Measurements from ENCODE around the gene EXOC6B.

DNA sequence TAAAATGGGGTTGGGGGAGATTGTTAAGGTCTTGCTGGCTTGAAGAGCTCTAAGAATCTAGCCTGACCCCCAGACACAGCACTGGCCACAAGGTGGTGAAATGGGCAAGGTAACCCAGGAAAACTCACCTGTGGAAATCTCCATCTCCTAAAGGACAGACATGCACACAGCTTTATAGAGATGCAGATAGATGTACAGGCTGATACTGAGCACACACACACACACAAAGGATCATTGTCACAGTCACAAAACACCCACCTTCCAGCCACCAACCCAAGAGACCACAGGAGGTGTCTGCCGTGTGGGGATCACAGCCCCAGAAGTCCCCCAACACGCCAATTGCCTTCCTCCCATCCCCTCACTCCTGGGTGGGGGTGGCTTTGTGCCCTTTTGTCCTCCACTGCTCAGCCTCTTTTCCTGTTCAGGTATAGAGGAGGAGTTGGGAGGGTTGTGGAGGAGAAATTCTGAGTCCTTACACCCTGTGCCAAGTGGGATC lies 674.9 kb downstream of the EXOC6B start:
- TF ChIP-seq, protein P1, sequence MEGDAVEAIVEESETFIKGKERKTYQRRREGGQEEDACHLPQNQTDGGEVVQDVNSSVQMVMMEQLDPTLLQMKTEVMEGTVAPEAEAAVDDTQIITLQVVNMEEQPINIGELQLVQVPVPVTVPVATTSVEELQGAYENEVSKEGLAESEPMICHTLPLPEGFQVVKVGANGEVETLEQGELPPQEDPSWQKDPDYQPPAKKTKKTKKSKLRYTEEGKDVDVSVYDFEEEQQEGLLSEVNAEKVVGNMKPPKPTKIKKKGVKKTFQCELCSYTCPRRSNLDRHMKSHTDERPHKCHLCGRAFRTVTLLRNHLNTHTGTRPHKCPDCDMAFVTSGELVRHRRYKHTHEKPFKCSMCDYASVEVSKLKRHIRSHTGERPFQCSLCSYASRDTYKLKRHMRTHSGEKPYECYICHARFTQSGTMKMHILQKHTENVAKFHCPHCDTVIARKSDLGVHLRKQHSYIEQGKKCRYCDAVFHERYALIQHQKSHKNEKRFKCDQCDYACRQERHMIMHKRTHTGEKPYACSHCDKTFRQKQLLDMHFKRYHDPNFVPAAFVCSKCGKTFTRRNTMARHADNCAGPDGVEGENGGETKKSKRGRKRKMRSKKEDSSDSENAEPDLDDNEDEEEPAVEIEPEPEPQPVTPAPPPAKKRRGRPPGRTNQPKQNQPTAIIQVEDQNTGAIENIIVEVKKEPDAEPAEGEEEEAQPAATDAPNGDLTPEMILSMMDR (conservative IDR thresholded peaks at IDR 0.05) = no peak
- no peak for TF ChIP-seq EZH2 (IDR thresholded peaks at IDR 0.05; ENCODE audit: low read depth)
